IMR-90 (cell line): ENCODE data around the gene ABI3BP. TPM values are rescaled to one million over a fixed set of nuclear protein-coding genes. Genes with fewer than 3 reads are reported as not detected.

Experiments
- ATAC-seq: fragments of 200-7000 bp; cut with Tn5 transposase; 2 replicates; pipeline ENCODE4 v1.9.1; 2020; ENCODE audit warnings: low read depth, mild to moderate bottlenecking, moderate library complexity
- BruUV-seq: library from RNA; stranded (reverse); fragments of 400-500 nt; replicated peaks from 2 replicates; lab custom pipeline; 2021; lab: Mats Ljungman, UMichigan
- CTCF ChIA-PET: fragments of 300-600 bp; formaldehyde crosslinking; extraction: SDS; loops from one replicate; lab custom pipeline; 2021; ENCODE audit warnings: antibody characterized with exemption; lab: Yijun Ruan, JAX
- POLR2A ChIA-PET: fragments of 300-600 bp; sonication (Branson Sonifier 250); formaldehyde crosslinking; loops from one replicate; lab custom pipeline; 2022; ENCODE audit warnings: antibody characterized with exemption; ENCODE audit not compliant: unreplicated experiment; lab: Charles Lee
- DNase-seq: peaks from one replicate; pipeline ENCODE4 v3.0.0; 2013
- H2AFZ ChIP-seq: replicated peaks from 2 replicates; pipeline ENCODE3; 2013; ENCODE audit warnings: low read length, mild to moderate bottlenecking; ENCODE audit not compliant: poor library complexity
- H2AK5ac ChIP-seq: 2 replicates; pipeline ENCODE4 v1.6.1; 2013; ENCODE audit warnings: low read depth, low read length, inconsistent platforms
- H2AK9ac ChIP-seq: replicated peaks from 2 replicates; pipeline ENCODE3; 2013; ENCODE audit warnings: mild to moderate bottlenecking, low read depth, low read length, moderate library complexity; ENCODE audit not compliant: poor library complexity
- H2BK120ac ChIP-seq: 2 replicates; pipeline ENCODE4 v1.6.1; 2013; ENCODE audit warnings: low read depth, low read length, inconsistent platforms
- H2BK15ac ChIP-seq: 3 replicates; pipeline ENCODE4 v1.6.1; 2013; ENCODE audit warnings: low read depth, low read length, inconsistent platforms
- H2BK20ac ChIP-seq: 2 replicates; pipeline ENCODE4 v1.6.1; 2013; ENCODE audit warnings: low read depth, mild to moderate bottlenecking, inconsistent platforms, low read length, moderate library complexity
- H2BK5ac ChIP-seq: 2 replicates; pipeline ENCODE4 v1.6.1; 2013; ENCODE audit warnings: mild to moderate bottlenecking, low read depth, low read length, inconsistent platforms; ENCODE audit not compliant: poor library complexity, severe bottlenecking
- H3K14ac ChIP-seq: replicated peaks from 2 replicates; pipeline ENCODE4 v1.6.1; 2013; ENCODE audit warnings: low read depth, low read length, inconsistent platforms
- H3K18ac ChIP-seq: 2 replicates; pipeline ENCODE4 v1.6.1; 2013; ENCODE audit warnings: low read depth, low read length, control low read depth
- H3K23ac ChIP-seq: 2 replicates; pipeline ENCODE4 v1.6.1; 2013; ENCODE audit warnings: low read depth, low read length, inconsistent platforms
- H3K27ac ChIP-seq: 2 replicates; pipeline ENCODE4 v1.5.1; 2013; ENCODE audit warnings: mild to moderate bottlenecking, control low read depth, low read length; ENCODE audit not compliant: insufficient read depth
- H3K27me3 ChIP-seq: 2 replicates; pipeline ENCODE4 v1.6.1; 2013; ENCODE audit warnings: low read length; ENCODE audit not compliant: control insufficient read depth, insufficient read depth
- H3K36me3 ChIP-seq: 2 replicates; pipeline ENCODE4 v1.6.1; 2013; ENCODE audit warnings: low read length, mixed read lengths; ENCODE audit not compliant: control insufficient read depth, insufficient read depth
- H3K4ac ChIP-seq: 2 replicates; pipeline ENCODE4 v1.6.1; 2013; ENCODE audit warnings: low read depth, low read length, inconsistent platforms
- H3K4me1 ChIP-seq: 2 replicates; pipeline ENCODE4 v1.6.1; 2013; ENCODE audit warnings: low read length, mixed read lengths; ENCODE audit not compliant: control insufficient read depth, insufficient read depth
- H3K4me2 ChIP-seq: 2 replicates; pipeline ENCODE4 v1.6.1; 2013; ENCODE audit warnings: low read depth, mild to moderate bottlenecking, control low read depth, low read length, moderate library complexity
- H3K4me3 ChIP-seq: 2 replicates; pipeline ENCODE4 v1.5.1; 2013; ENCODE audit warnings: low read depth, mild to moderate bottlenecking, control low read depth, low read length, moderate library complexity; ENCODE audit not compliant: insufficient read depth
- H3K56ac ChIP-seq: 2 replicates; pipeline ENCODE4 v1.6.1; 2013; ENCODE audit warnings: low read length, inconsistent platforms; ENCODE audit not compliant: insufficient read depth; ENCODE audit errors: extremely low read depth
- H3K79me1 ChIP-seq, 2 experiments: 2 replicates each; pipeline ENCODE4 v1.6.1; 2013; ENCODE audit warnings: low read length in 2 of 2, inconsistent platforms in 1 of 2, low read depth in 1 of 2
- H3K9ac ChIP-seq: 2 replicates; pipeline ENCODE4 v1.6.1; 2013; ENCODE audit warnings: low read depth, low read length, control low read depth
- H3K9me1 ChIP-seq: 2 replicates; pipeline ENCODE4 v1.6.1; 2013; ENCODE audit warnings: low read length, inconsistent platforms; ENCODE audit not compliant: insufficient read depth
- H3K9me3 ChIP-seq: 2 replicates; pipeline ENCODE4 v1.6.1; 2013; ENCODE audit warnings: low read length; ENCODE audit not compliant: control insufficient read depth, insufficient read depth
- H4K20me1 ChIP-seq: 2 replicates; pipeline ENCODE4 v1.6.1; 2013; ENCODE audit warnings: low read length, inconsistent platforms; ENCODE audit not compliant: insufficient read depth
- H4K5ac ChIP-seq: 2 replicates; pipeline ENCODE4 v1.6.1; 2013; ENCODE audit warnings: mild to moderate bottlenecking, low read depth, low read length, control low read depth
- H4K8ac ChIP-seq, 2 experiments: 2 replicates each; pipeline ENCODE4 v1.6.1; 2013; ENCODE audit warnings: low read depth in 2 of 2, low read length in 2 of 2, control low read depth in 1 of 2, inconsistent platforms in 1 of 2
- H4K91ac ChIP-seq: 2 replicates; pipeline ENCODE4 v1.6.1; 2013; ENCODE audit warnings: low read depth, low read length, inconsistent platforms; ENCODE audit not compliant: insufficient read depth
- BHLHE40 ChIP-seq: fragments of 150-350 bp; IDR thresholded peaks from 2 replicates; pipeline ENCODE4 v1.6.1; 2016; ENCODE audit warnings: mild to moderate bottlenecking, low read depth, low read length
- CEBPB ChIP-seq: IDR thresholded peaks from 2 replicates; pipeline ENCODE4 v1.6.1; 2012; ENCODE audit warnings: low read depth, low read length, improper control_type of control experiment
- CHD1 ChIP-seq: IDR thresholded peaks from 2 replicates; pipeline ENCODE4 v1.6.1; 2012; ENCODE audit warnings: low read depth, low read length, improper control_type of control experiment
- FOS ChIP-seq: fragments of 150-350 bp; IDR thresholded peaks from 2 replicates; pipeline ENCODE4 v1.6.1; 2016; ENCODE audit warnings: low read depth, low read length
- MAFK ChIP-seq: IDR thresholded peaks from 2 replicates; pipeline ENCODE4 v1.6.1; 2012; ENCODE audit warnings: low read depth, low read length, improper control_type of control experiment
- MAZ ChIP-seq: IDR thresholded peaks from 2 replicates; pipeline ENCODE4 v1.6.1; 2012; ENCODE audit warnings: low read depth, mild to moderate bottlenecking, low read length, improper control_type of control experiment, moderate library complexity, borderline replicate concordance
- NFE2L2 ChIP-seq: fragments of 150-350 bp; IDR thresholded peaks from 2 replicates; pipeline ENCODE4 v1.6.1; 2016; ENCODE audit warnings: low read depth, mild to moderate bottlenecking, low read length
- POLR2A ChIP-seq: IDR thresholded peaks from 2 replicates; pipeline ENCODE4 v1.6.1; 2012; ENCODE audit warnings: mild to moderate bottlenecking, low read depth, low read length
- RAD21 ChIP-seq: IDR thresholded peaks from 2 replicates; pipeline ENCODE4 v1.6.1; 2012; ENCODE audit warnings: low read length, improper control_type of control experiment
- RCOR1 ChIP-seq: IDR thresholded peaks from 2 replicates; pipeline ENCODE4 v1.6.1; 2012; ENCODE audit warnings: mild to moderate bottlenecking, low read length, improper control_type of control experiment; ENCODE audit not compliant: insufficient replicate concordance
- RFX5 ChIP-seq: IDR thresholded peaks from 2 replicates; pipeline ENCODE4 v1.8.0; 2012; ENCODE audit warnings: low read depth, mild to moderate bottlenecking, low read length, moderate library complexity
- WGBS, 2 experiments: methylation state at CpG; one replicate each; pipeline versions ENCODE4 v1.1.5 to v1.1.7; 2013; ENCODE audit warnings: missing lambda C conversion rate in 2 of 2; ENCODE audit not compliant: insufficient read length in 1 of 2; ENCODE audit errors: extremely low coverage in 2 of 2; 5-methylcytosine and 5-hydroxymethylcytosine counted together
- dilution Hi-C: fragments of 300-500 bp; cut with HindIII; formaldehyde crosslinking; loops from one replicate; pipeline ENCODE4 v1.14.3; 2018; ENCODE audit warnings: low sequenced_read_pairs; ENCODE audit not compliant: unreplicated experiment
- in situ Hi-C: fragments of 300-500 bp; cut with MboI; formaldehyde crosslinking; loops from 3 replicates; pipeline ENCODE4 v1.14.3; 2019; ENCODE audit warnings: low sequenced_read_pairs, inconsistent platforms, mixed read lengths
- intact Hi-C: fragments of 100-400 bp; cut with micrococcal nuclease; formaldehyde crosslinking; loops from 2 replicates; pipeline ENCODE4 v1.10.0; 2022
- polyA plus RNA-seq, 3 experiments: library from polyadenylated mRNA; depleted of rRNA; stranded (reverse); fragments of >200 nt; gene quantifications; 2 replicates each; pipeline ENCODE4 v1.2.3, GENCODE V29; 2012; ENCODE audit warnings: low replicate concordance in 1 of 3
- total RNA-seq: library from RNA; depleted of rRNA; stranded (reverse); fragments of >200 nt; gene quantifications from 2 replicates; pipeline ENCODE4 v1.2.3, GENCODE V29; 2012
- TF ChIP-seq, protein P1 (sequence below): fragments of 150-350 bp; IDR thresholded peaks from 2 replicates; pipeline ENCODE4 v1.6.1; 2016; ENCODE audit warnings: low read depth, mild to moderate bottlenecking, low read length, moderate library complexity, borderline replicate concordance
- TF ChIP-seq, protein P2 (sequence below): fragments of 150-350 bp; IDR thresholded peaks from 2 replicates; pipeline ENCODE4 v1.6.1; 2017; ENCODE audit warnings: mild to moderate bottlenecking, antibody characterized with exemption, low read length, low read depth
- TF ChIP-seq, protein P3 (sequence below): conservative IDR thresholded peaks from 2 replicates; pipeline ENCODE4 v1.5.1; 2012; ENCODE audit warnings: mild to moderate bottlenecking, low read depth, low read length, improper control_type of control experiment

Gene ABI3BP
- total and polyA plus RNA-seq, 2 of the 4 experiments (the other 2 are of a cell fraction): 3.0 to 26.7 TPM

DNA sequence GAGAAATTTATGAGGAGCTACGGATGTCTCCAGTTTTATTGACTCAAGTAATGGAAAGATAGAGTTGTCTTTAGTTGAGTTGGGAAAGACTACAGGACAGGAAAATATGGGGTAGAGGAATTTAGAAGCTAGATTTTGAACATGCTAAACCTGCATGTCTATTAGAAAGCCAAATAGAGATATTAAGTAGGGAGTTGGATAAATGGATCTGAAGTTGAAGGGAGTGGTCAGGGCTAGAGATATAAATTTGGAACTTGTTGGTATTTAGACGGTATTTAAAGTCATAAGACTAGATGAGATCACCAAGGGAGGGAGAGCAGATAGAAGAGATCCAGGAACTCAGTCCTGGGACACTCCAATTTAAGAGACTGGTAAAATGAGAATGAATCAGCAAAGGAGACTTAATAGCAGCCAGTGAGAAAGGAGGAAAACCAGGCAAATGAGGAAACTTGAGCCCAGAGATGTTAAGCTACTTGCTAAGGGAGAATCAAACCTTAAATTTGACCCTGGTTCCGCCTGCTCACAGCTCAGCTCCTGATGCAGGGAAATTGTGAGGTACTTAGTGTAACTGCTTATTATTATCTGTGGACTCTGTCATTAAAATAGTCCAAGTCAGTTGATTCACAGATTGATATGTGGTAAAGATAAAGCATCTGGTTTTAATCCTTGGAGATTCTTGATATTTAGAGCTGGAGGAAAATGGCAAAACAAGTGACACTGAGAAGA lies 35.8 kb downstream of the ABI3BP start (continued):
- no peak for TF ChIP-seq FOS

DNA sequence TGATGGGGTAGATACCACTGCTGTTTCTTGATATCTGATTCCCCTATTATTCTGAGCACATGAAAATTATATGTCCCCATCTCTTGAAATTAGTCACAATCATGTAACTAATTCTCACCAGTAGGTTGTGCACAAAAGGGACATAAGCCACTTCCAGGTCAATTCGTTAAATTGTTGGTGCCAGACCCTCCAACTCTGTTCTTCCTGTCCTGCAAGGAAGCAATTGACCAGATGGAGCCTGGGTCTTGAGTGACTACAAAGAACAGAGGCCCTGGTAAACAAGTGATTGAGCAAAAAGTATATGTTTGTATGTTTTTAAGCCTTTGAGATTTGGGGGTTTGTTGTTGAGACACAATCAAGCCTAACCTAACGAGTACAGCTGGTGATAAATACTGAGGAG lies 36.9 kb downstream of the ABI3BP start:
- Histone ChIP-seq H3K23ac (no peak overlapping the region), H3K9me3 (peaks cover 8% of the 10 kb centered on the region; the same call in 1 of the 2 replicates), H2AK9ac (no peak overlapping the region), H2AFZ (no peak overlapping the region), H3K4ac (no peak overlapping the region), H4K8ac (no peak overlapping the region), H3K4me3 (no peak overlapping the region), H3K79me1 (no peaks in the 10 kb centered on the region), H2AK5ac (no peak overlapping the region), H2BK5ac (no peak overlapping the region), H3K14ac (no peak overlapping the region), H3K9ac (no peak overlapping the region), H3K18ac (no peak overlapping the region), H4K91ac (no peak overlapping the region), H3K27me3 (no peaks in the 10 kb centered on the region), H2BK20ac (0 out of 2 replicates have a peak overlapping the region, but pooled peaks have one; percentile 9), H3K9me1 (no peaks in the 10 kb centered on the region), H4K20me1 (no peaks in the 10 kb centered on the region), H3K36me3 (no peaks in the 10 kb centered on the region), H4K5ac (no peak overlapping the region), H2BK120ac (no peak overlapping the region), H3K4me2 (no peak overlapping the region), H3K4me1 (peaks cover 1% of the 10 kb centered on the region; the same call in 1 of the 2 replicates), H3K27ac (no peak overlapping the region), H3K56ac (no peak overlapping the region), H2BK15ac (no peak overlapping the region)
- DNase-seq (no peak), ATAC-seq (no peak)
- ChIA-PET POLR2A (no interaction called here), CTCF (interaction anchor here (1.1 kb wide), 1 partner anchor 14 kb away, joined by 3 read pairs; no protein-coding TSS in a partner anchor)
- dilution Hi-C loops: no loop called here
- BruUV-seq: no TSS peak
- in situ Hi-C loops: no loop called here
- WGBS, 2 experiments: 100% methylated on average over 1 of the region's 2 CpGs; no CpG with 5 or more reads in 1 of the 2 experiments
- intact Hi-C loops: no loop called here
- no peak for TF ChIP-seq MAFK
- TF ChIP-seq RFX5: no peak
- TF ChIP-seq, protein P1, sequence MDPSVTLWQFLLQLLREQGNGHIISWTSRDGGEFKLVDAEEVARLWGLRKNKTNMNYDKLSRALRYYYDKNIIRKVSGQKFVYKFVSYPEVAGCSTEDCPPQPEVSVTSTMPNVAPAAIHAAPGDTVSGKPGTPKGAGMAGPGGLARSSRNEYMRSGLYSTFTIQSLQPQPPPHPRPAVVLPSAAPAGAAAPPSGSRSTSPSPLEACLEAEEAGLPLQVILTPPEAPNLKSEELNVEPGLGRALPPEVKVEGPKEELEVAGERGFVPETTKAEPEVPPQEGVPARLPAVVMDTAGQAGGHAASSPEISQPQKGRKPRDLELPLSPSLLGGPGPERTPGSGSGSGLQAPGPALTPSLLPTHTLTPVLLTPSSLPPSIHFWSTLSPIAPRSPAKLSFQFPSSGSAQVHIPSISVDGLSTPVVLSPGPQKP: no peak
- no peak for TF ChIP-seq NFE2L2
- TF ChIP-seq CEBPB: no peak
- no peak for TF ChIP-seq CHD1
- no peak for TF ChIP-seq RCOR1
- no peak for TF ChIP-seq POLR2A
- no peak for TF ChIP-seq BHLHE40
- TF ChIP-seq, protein P2, sequence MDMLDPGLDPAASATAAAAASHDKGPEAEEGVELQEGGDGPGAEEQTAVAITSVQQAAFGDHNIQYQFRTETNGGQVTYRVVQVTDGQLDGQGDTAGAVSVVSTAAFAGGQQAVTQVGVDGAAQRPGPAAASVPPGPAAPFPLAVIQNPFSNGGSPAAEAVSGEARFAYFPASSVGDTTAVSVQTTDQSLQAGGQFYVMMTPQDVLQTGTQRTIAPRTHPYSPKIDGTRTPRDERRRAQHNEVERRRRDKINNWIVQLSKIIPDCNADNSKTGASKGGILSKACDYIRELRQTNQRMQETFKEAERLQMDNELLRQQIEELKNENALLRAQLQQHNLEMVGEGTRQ: no peak
- TF ChIP-seq, protein P3, sequence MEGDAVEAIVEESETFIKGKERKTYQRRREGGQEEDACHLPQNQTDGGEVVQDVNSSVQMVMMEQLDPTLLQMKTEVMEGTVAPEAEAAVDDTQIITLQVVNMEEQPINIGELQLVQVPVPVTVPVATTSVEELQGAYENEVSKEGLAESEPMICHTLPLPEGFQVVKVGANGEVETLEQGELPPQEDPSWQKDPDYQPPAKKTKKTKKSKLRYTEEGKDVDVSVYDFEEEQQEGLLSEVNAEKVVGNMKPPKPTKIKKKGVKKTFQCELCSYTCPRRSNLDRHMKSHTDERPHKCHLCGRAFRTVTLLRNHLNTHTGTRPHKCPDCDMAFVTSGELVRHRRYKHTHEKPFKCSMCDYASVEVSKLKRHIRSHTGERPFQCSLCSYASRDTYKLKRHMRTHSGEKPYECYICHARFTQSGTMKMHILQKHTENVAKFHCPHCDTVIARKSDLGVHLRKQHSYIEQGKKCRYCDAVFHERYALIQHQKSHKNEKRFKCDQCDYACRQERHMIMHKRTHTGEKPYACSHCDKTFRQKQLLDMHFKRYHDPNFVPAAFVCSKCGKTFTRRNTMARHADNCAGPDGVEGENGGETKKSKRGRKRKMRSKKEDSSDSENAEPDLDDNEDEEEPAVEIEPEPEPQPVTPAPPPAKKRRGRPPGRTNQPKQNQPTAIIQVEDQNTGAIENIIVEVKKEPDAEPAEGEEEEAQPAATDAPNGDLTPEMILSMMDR: no peak
- TF ChIP-seq RAD21: no peak
- TF ChIP-seq MAZ: no peak
